ENCODE measurements around the gene FNIP2.

FNIP2 gene

GRCh38 chr4:158841540-158841939 is 72.7 kb downstream of the FNIP2 start:
- DNase-seq: no peak

GRCh38 chr4:158845311-158846041 is 76.7 kb downstream of the FNIP2 start:
- DNase-seq: no peak

- DNase-seq: no peak
Observed at GRCh38 chr4:158847535-158847934, 78.7 kb downstream of the FNIP2 start.

GRCh38 chr4:158849681-158850080 is 80.9 kb downstream of the FNIP2 start:
- no peak for DNase-seq

GRCh38 chr4:158850371-158850770 is 81.5 kb downstream of the FNIP2 start:
- no peak for DNase-seq

GRCh38 chr4:158850800-158851644 is 82.2 kb downstream of the FNIP2 start:
- no peak for DNase-seq

GRCh38 chr4:158854236-158854635 is 85.4 kb downstream of the FNIP2 start:
- DNase-seq: no peak

GRCh38 chr4:158856852-158857251 is 88.0 kb downstream of the FNIP2 start:
- DNase-seq: no peak

GRCh38 chr4:158857951-158858350 is 89.1 kb downstream of the FNIP2 start:
- DNase-seq: no peak

- DNase-seq: no peak
Observed at GRCh38 chr4:158858410-158859199, 89.8 kb downstream of the FNIP2 start.

GRCh38 chr4:158859661-158860060 is 90.8 kb downstream of the FNIP2 start:
- DNase-seq: no peak

GRCh38 chr4:158860856-158861255 is 92.0 kb downstream of the FNIP2 start:
- DNase-seq: no peak

GRCh38 chr4:158861281-158861680 is 92.5 kb downstream of the FNIP2 start:
- DNase-seq: no peak

GRCh38 chr4:158861766-158862165 is 92.9 kb downstream of the FNIP2 start:
- DNase-seq: no peak

- no peak for DNase-seq
Observed at GRCh38 chr4:158863296-158863695, 94.5 kb downstream of the FNIP2 start.

- DNase-seq: no peak
Observed at GRCh38 chr4:158865520-158866177, 96.8 kb downstream of the FNIP2 start.

- no peak for DNase-seq
Observed at GRCh38 chr4:158869001-158869400, 100.2 kb downstream of the FNIP2 start.

GRCh38 chr4:158869761-158870160 is 100.9 kb downstream of the FNIP2 start:
- DNase-seq: no peak

- no peak for DNase-seq
Observed at GRCh38 chr4:158870282-158870625, 101.4 kb downstream of the FNIP2 start.

- DNase-seq: no peak
Observed at GRCh38 chr4:158870626-158871334, 102.0 kb downstream of the FNIP2 start.

GRCh38 chr4:158871335-158871724 is 102.5 kb downstream of the FNIP2 start:
- no peak for DNase-seq

GRCh38 chr4:158873795-158874401 is 105.1 kb downstream of the FNIP2 start:
- no peak for DNase-seq

All from right forelimb (tissue), 1 donor.